Adipose tissue (tissue), 3 donors: ENCODE results near the gene MACROD1. TPM values are rescaled to one million over a fixed set of nuclear protein-coding genes. Genes with fewer than 3 reads are reported as not detected.

Experiments
- H3K27ac ChIP-seq: one replicate; pipeline ENCODE4 v1.5.1; 2013; ENCODE audit warnings: low read depth, low read length
- WGBS, 3 donors: extraction: QIAGEN DNeasy Blood & Tissue Kit; methylation state at CpG; one replicate each; pipeline ENCODE4 v1.1.7; 2013; 5-methylcytosine and 5-hydroxymethylcytosine counted together
- polyA plus RNA-seq, 3 donors: library from polyadenylated mRNA; stranded (reverse); fragments of 200-250 nt; gene quantifications; one replicate each; pipeline ENCODE4 v1.2.3, GENCODE V29; 2013
- donor health status: healthy with polysubstance abuse.
- donor health status: Bipolar disorder and iron deficiency.
- donor health status: healthy.

MACROD1 gene
- polyA plus RNA-seq, 3 donors: 27.6 to 66.7 (median 38.7) TPM

- WGBS, 3 donors: 56 to 73% (median 58%) methylated on average over 23 of the region's 23 CpGs
- H3K27ac ChIP-seq: no peak overlapping the region
These were observed 161.9 kb downstream of the MACROD1 start for GRCh38 chr11:64003807-64004589.

GRCh38 chr11:64001484-64002420 is 164.2 kb downstream of the MACROD1 start:
- no peak overlapping the region for H3K27ac ChIP-seq
- 37 to 64% (median 38%) methylated on average over 23 of the region's 23 CpGs for WGBS, 3 donors

GRCh38 chr11:64000740-64001483 is 165.0 kb downstream of the MACROD1 start:
- H3K27ac ChIP-seq: no peak overlapping the region
- 13 to 42% (median 17%) methylated on average over 55 to 60 of the region's 60 CpGs for WGBS, 3 donors

- WGBS, 3 donors: 1 to 20% (median 4%) methylated on average over 39 to 67 of the region's 67 CpGs
These were observed 165.7 kb downstream of the MACROD1 start for GRCh38 chr11:64000026-64000739.

GRCh38 chr11:63999349-64000025 is 166.4 kb downstream of the MACROD1 start:
- no peak overlapping the region for H3K27ac ChIP-seq
- WGBS, 3 donors: 7 to 42% (median 9%) methylated on average over 48 to 59 of the region's 59 CpGs

More at GRCh38 chr11:64000026-64000739, 165.7 kb downstream of the MACROD1 start:
- no peak overlapping the region for H3K27ac ChIP-seq

GRCh38 chr11:63998558-63999348 is 167.2 kb downstream of the MACROD1 start:
- WGBS, 3 donors: 62 to 89% (median 67%) methylated on average over 37 to 54 of the region's 54 CpGs
- H3K27ac ChIP-seq: no peak overlapping the region

- 74 to 79% (median 77%) methylated on average over 11 of the region's 11 CpGs for WGBS, 3 donors
- H3K27ac ChIP-seq: no peak overlapping the region
These were observed 168.0 kb downstream of the MACROD1 start for GRCh38 chr11:63997801-63998337.

GRCh38 chr11:63997104-63997700 is 168.7 kb downstream of the MACROD1 start:
- 92 to 93% (median 93%) methylated on average over 27 of the region's 27 CpGs for WGBS, 3 donors
- H3K27ac ChIP-seq: no peak overlapping the region

GRCh38 chr11:63996512-63996911 is 169.4 kb downstream of the MACROD1 start:
- no peak overlapping the region for H3K27ac ChIP-seq
- WGBS, 3 donors: 90 to 94% (median 92%) methylated on average over 18 of the region's 18 CpGs

GRCh38 chr11:63993993-63994392 is 171.9 kb downstream of the MACROD1 start:
- 66 to 77% (median 66%) methylated on average over 6 of the region's 6 CpGs for WGBS, 3 donors
- H3K27ac ChIP-seq: no peak overlapping the region

GRCh38 chr11:63993100-63993499 is 172.8 kb downstream of the MACROD1 start:
- WGBS, 3 donors: 91 to 94% (median 92%) methylated on average over 5 of the region's 5 CpGs
- H3K27ac ChIP-seq: no peak overlapping the region

GRCh38 chr11:63991558-63991957 is 174.4 kb downstream of the MACROD1 start:
- H3K27ac ChIP-seq: no peak overlapping the region
- 92 to 94% (median 92%) methylated on average over 10 of the region's 10 CpGs for WGBS, 3 donors

GRCh38 chr11:63986932-63987513 is 178.9 kb downstream of the MACROD1 start:
- WGBS, 3 donors: 27 to 42% (median 34%) methylated on average over 25 of the region's 25 CpGs

GRCh38 chr11:63986156-63986931 is 179.6 kb downstream of the MACROD1 start, which contains the start of gene OTUB1:
Gene OTUB1 (plus strand): TSS chr11:63986438. CDS start chr11:63986457, 19 bp downstream.
- H3K27ac ChIP-seq: peak within 1 kb of the TSS; percentile 11
- 0 to 1% (median 1%) methylated on average over 45 to 63 of the region's 63 CpGs for WGBS, 3 donors

More at GRCh38 chr11:63986932-63987513, 178.9 kb downstream of the MACROD1 start:
- no peak overlapping the region for H3K27ac ChIP-seq

- H3K27ac ChIP-seq: peak overlapping the region; percentile 11
- WGBS, 3 donors: 0 to 1% (median 0%) methylated on average over 18 of the region's 18 CpGs
These were observed 180.1 kb downstream of the MACROD1 start for GRCh38 chr11:63985812-63986155.
